Panc1 (cell line): ENCODE measurements around the gene SYT13.

ENCODE experiments used
- SIN3A ChIP-seq: IDR thresholded peaks from 2 replicates; pipeline ENCODE4 v1.6.1; 2012; ENCODE audit warnings: low read depth, mild to moderate bottlenecking, low read length, moderate library complexity, borderline replicate concordance; ENCODE audit not compliant: insufficient read depth
- TF ChIP-seq, protein P1 (sequence below): fragments of 450-650 bp; IDR thresholded peaks from 2 replicates; pipeline ENCODE4 v1.5.1; 2017; ENCODE audit warnings: mild to moderate bottlenecking
- TF ChIP-seq, protein P2 (sequence below), 2 experiments: IDR thresholded peaks; 2 replicates each; pipeline ENCODE4 v1.6.1; 2011 to 2012; ENCODE audit warnings: low read depth in 2 of 2, control low read depth in 1 of 2, low read length in 1 of 2, mild to moderate bottlenecking in 1 of 2, moderate library complexity in 1 of 2; ENCODE audit not compliant: insufficient read depth in 1 of 2

GRCh38 chr11:45248501-45249011 lies 37.6 kb downstream of the SYT13 start:
- TF ChIP-seq, protein P1, sequence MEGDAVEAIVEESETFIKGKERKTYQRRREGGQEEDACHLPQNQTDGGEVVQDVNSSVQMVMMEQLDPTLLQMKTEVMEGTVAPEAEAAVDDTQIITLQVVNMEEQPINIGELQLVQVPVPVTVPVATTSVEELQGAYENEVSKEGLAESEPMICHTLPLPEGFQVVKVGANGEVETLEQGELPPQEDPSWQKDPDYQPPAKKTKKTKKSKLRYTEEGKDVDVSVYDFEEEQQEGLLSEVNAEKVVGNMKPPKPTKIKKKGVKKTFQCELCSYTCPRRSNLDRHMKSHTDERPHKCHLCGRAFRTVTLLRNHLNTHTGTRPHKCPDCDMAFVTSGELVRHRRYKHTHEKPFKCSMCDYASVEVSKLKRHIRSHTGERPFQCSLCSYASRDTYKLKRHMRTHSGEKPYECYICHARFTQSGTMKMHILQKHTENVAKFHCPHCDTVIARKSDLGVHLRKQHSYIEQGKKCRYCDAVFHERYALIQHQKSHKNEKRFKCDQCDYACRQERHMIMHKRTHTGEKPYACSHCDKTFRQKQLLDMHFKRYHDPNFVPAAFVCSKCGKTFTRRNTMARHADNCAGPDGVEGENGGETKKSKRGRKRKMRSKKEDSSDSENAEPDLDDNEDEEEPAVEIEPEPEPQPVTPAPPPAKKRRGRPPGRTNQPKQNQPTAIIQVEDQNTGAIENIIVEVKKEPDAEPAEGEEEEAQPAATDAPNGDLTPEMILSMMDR, result no peak
- TF ChIP-seq, protein P2, sequence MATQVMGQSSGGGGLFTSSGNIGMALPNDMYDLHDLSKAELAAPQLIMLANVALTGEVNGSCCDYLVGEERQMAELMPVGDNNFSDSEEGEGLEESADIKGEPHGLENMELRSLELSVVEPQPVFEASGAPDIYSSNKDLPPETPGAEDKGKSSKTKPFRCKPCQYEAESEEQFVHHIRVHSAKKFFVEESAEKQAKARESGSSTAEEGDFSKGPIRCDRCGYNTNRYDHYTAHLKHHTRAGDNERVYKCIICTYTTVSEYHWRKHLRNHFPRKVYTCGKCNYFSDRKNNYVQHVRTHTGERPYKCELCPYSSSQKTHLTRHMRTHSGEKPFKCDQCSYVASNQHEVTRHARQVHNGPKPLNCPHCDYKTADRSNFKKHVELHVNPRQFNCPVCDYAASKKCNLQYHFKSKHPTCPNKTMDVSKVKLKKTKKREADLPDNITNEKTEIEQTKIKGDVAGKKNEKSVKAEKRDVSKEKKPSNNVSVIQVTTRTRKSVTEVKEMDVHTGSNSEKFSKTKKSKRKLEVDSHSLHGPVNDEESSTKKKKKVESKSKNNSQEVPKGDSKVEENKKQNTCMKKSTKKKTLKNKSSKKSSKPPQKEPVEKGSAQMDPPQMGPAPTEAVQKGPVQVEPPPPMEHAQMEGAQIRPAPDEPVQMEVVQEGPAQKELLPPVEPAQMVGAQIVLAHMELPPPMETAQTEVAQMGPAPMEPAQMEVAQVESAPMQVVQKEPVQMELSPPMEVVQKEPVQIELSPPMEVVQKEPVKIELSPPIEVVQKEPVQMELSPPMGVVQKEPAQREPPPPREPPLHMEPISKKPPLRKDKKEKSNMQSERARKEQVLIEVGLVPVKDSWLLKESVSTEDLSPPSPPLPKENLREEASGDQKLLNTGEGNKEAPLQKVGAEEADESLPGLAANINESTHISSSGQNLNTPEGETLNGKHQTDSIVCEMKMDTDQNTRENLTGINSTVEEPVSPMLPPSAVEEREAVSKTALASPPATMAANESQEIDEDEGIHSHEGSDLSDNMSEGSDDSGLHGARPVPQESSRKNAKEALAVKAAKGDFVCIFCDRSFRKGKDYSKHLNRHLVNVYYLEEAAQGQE (IDR thresholded peaks at IDR 0.05; ENCODE audit: insufficient read depth in 1 of 2, low read depth in 2 of 2, low read length in 1 of 2), result no peak
- no peak for TF ChIP-seq SIN3A
